DMS114 treated with DMSO at 0.1 percent for 48 hours (cell line): ENCODE results near the gene ZBTB44.

Source experiments
- DNase-seq: peaks from one replicate; lab custom pipeline; 2025; ENCODE audit not compliant: unreplicated experiment; lab: John Stamatoyannopoulos, UW

The ZBTB44 gene

GRCh38 chr11:130178441-130179339, 136.0 kb downstream of the ZBTB44 start:
- DNase-seq = no peak

- no peak for DNase-seq
These were observed 136.9 kb downstream of the ZBTB44 start for GRCh38 chr11:130177782-130178181.
